GM19468 (cell line): ENCODE measurements around the gene ARHGEF11.

Source experiments
- ATAC-seq: cut with Tn5 transposase; IDR thresholded peaks from one replicate; pipeline ENCODE4 v1.9.1; 2021; ENCODE audit warnings: mild to moderate bottlenecking, moderate library complexity, moderate number of reproducible peaks; ENCODE audit not compliant: unreplicated experiment; ENCODE audit errors: extremely low read depth

Gene ARHGEF11

GRCh38 chr1:157004327-157004726 is 41.2 kb downstream of the ARHGEF11 start:
- no peak for ATAC-seq

GRCh38 chr1:157001304-157001703 is 44.2 kb downstream of the ARHGEF11 start:
- ATAC-seq, result no peak

- no peak for ATAC-seq
Observed at GRCh38 chr1:157000686-157001085, 44.9 kb downstream of the ARHGEF11 start.

GRCh38 chr1:156999596-157000320 is 45.8 kb downstream of the ARHGEF11 start:
- no peak for ATAC-seq

- ATAC-seq, result no peak
Observed at GRCh38 chr1:156998840-156999500, 46.6 kb downstream of the ARHGEF11 start.

- ATAC-seq, result no peak
Observed at GRCh38 chr1:156998301-156998700, 47.2 kb downstream of the ARHGEF11 start.

- no peak for ATAC-seq
Observed at GRCh38 chr1:156995412-156995811, 50.1 kb downstream of the ARHGEF11 start.

- no peak for ATAC-seq
Observed at GRCh38 chr1:156994277-156994676, 51.3 kb downstream of the ARHGEF11 start.

- ATAC-seq, result no peak
Observed at GRCh38 chr1:156993426-156994147, 52.0 kb downstream of the ARHGEF11 start.

- ATAC-seq, result no peak
Observed at GRCh38 chr1:156992215-156992614, 53.3 kb downstream of the ARHGEF11 start.

- ATAC-seq, result no peak
Observed at GRCh38 chr1:156987715-156988114, 57.8 kb downstream of the ARHGEF11 start.

GRCh38 chr1:156980551-156980950 is 65.0 kb downstream of the ARHGEF11 start:
- no peak for ATAC-seq

GRCh38 chr1:156975084-156975483 is 70.5 kb downstream of the ARHGEF11 start:
- no peak for ATAC-seq

- no peak for ATAC-seq
Observed at GRCh38 chr1:156973417-156973816, 72.1 kb downstream of the ARHGEF11 start.

- no peak for ATAC-seq
Observed at GRCh38 chr1:156970017-156970416, 75.5 kb downstream of the ARHGEF11 start.

GRCh38 chr1:156969496-156969895 is 76.0 kb downstream of the ARHGEF11 start:
- ATAC-seq, result no peak

GRCh38 chr1:156964441-156964840 is 81.1 kb downstream of the ARHGEF11 start:
- ATAC-seq, result no peak

- no peak for ATAC-seq
Observed at GRCh38 chr1:156963621-156964020, 81.9 kb downstream of the ARHGEF11 start.

GRCh38 chr1:156961709-156962108 is 83.8 kb downstream of the ARHGEF11 start:
- ATAC-seq, result no peak

- no peak for ATAC-seq
Observed at GRCh38 chr1:156959925-156960324, 85.6 kb downstream of the ARHGEF11 start.

GRCh38 chr1:156959414-156959813 is 86.1 kb downstream of the ARHGEF11 start:
- no peak for ATAC-seq
